SK-N-SH (cell line): ENCODE results near the gene SMIM5. TPM values are rescaled to one million over a fixed set of nuclear protein-coding genes. Genes with fewer than 3 reads are reported as not detected.
A peak's percentile ranks its signal among the peaks of the same experiment; 100 is the strongest.

Experiments
- CTCF ChIA-PET: fragments of 300-600, 350-600 bp; formaldehyde crosslinking; extraction: SDS; loops from one replicate; lab custom pipeline; 2021; lab: Yijun Ruan, JAX
- POLR2A ChIA-PET: fragments of 350-600 bp; sonication (Branson Sonifier 250); formaldehyde crosslinking; extraction: SDS; loops from one replicate; lab custom pipeline; 2020; ENCODE audit warnings: antibody characterized with exemption, inconsistent platforms; lab: Yijun Ruan, JAX
- DNase-seq: peaks from one replicate; pipeline ENCODE4 v3.0.0; 2012
- H2AFZ ChIP-seq: fragments of 200-600 bp; sonication (generic); 2 replicates; pipeline ENCODE4 v1.8.1; 2016; ENCODE audit warnings: antibody characterized with exemption, mild to moderate bottlenecking, low read depth
- H3F3A ChIP-seq: fragments of 200-600 bp; sonication (generic); replicated peaks from 2 replicates; pipeline ENCODE3; 2016; ENCODE audit warnings: antibody characterized with exemption, mild to moderate bottlenecking; ENCODE audit not compliant: insufficient read depth
- H3K27ac ChIP-seq, 2 experiments: fragments of 200-500 bp in 1 of 2; fragments of 200-600 bp in 1 of 2; sonication (Bioruptor generic) in 1 of 2; sonication (generic), shearing (Covaris generic) in 1 of 2; 2 replicates each; pipeline versions ENCODE4 v1.5.1 to v1.6.1; 2014 to 2016; ENCODE audit warnings: low read depth in 2 of 2, inconsistent platforms in 1 of 2, low read length in 1 of 2, mild to moderate bottlenecking in 1 of 2, mixed read lengths in 1 of 2
- H3K27me3 ChIP-seq: fragments of 200-600 bp; sonication (generic), shearing (Covaris generic); 2 replicates; pipeline ENCODE4 v1.6.1; 2016; ENCODE audit warnings: mixed run types; ENCODE audit not compliant: insufficient read depth
- H3K36me3 ChIP-seq, 2 experiments: fragments of 200-500 bp in 1 of 2; fragments of 200-600 bp in 1 of 2; sonication (Bioruptor generic) in 1 of 2; sonication (generic) in 1 of 2; replicated peaks in 1 of 2; 2 replicates each; pipeline versions ENCODE3 to v1.5.1; 2014 to 2016; ENCODE audit warnings: low read length in 1 of 2, mild to moderate bottlenecking in 1 of 2; ENCODE audit not compliant: insufficient read depth in 2 of 2, control insufficient read depth in 1 of 2
- H3K4me1 ChIP-seq, 2 experiments: fragments of 200-500 bp in 1 of 2; fragments of 200-600 bp in 1 of 2; sonication (Bioruptor generic) in 1 of 2; sonication (generic), shearing (Covaris generic) in 1 of 2; 2 replicates each; pipeline versions ENCODE4 v1.5.1 to v1.6.1; 2014 to 2016; ENCODE audit warnings: low read depth in 1 of 2, low read length in 1 of 2, mixed run types in 1 of 2; ENCODE audit not compliant: insufficient read depth in 2 of 2, control insufficient read depth in 1 of 2
- H3K4me2 ChIP-seq: fragments of 200-600 bp; sonication (generic), shearing (Covaris generic); 2 replicates; pipeline ENCODE4 v1.6.1; 2017; ENCODE audit warnings: mixed run types
- H3K4me3 ChIP-seq, 2 experiments: fragments of 200-500 bp in 1 of 2; fragments of 200-600 bp in 1 of 2; sonication (Bioruptor generic) in 1 of 2; sonication (generic), shearing (Covaris generic) in 1 of 2; 2 replicates each; pipeline versions ENCODE4 v1.5.1 to v1.8.1; 2014 to 2016; ENCODE audit warnings: low read depth in 2 of 2, inconsistent platforms in 1 of 2, low read length in 1 of 2, mild to moderate bottlenecking in 1 of 2, mixed read lengths in 1 of 2, moderate library complexity in 1 of 2
- H3K79me2 ChIP-seq: fragments of 200-600 bp; sonication (generic); 2 replicates; pipeline ENCODE4 v1.8.1; 2017; ENCODE audit warnings: mild to moderate bottlenecking; ENCODE audit not compliant: insufficient read depth
- H3K9ac ChIP-seq: fragments of 200-600 bp; sonication (generic); 2 replicates; pipeline ENCODE4 v1.6.1; 2017; ENCODE audit warnings: mixed run types
- H3K9me2 ChIP-seq: fragments of 200-600 bp; sonication (generic); 2 replicates; pipeline ENCODE4 v1.6.1; 2017; ENCODE audit warnings: mixed run types
- H3K9me3 ChIP-seq: fragments of 200-600 bp; sonication (generic); 2 replicates; pipeline ENCODE4 v1.6.1; 2017; ENCODE audit warnings: mixed run types, mild to moderate bottlenecking, moderate library complexity
- H4K20me1 ChIP-seq: fragments of 200-600 bp; sonication (generic); 2 replicates; pipeline ENCODE4 v1.6.1; 2017; ENCODE audit warnings: mild to moderate bottlenecking, mixed run types; ENCODE audit not compliant: insufficient read depth
- ELF1 ChIP-seq: IDR thresholded peaks from 2 replicates; pipeline ENCODE4 v1.4.0; 2012
- EP300 ChIP-seq, 2 experiments: IDR thresholded peaks; 2 replicates each; pipeline versions ENCODE4 v1.4.0 to v1.6.1; 2012; ENCODE audit warnings: borderline replicate concordance in 1 of 2, low read depth in 1 of 2, low read length in 1 of 2
- EZH2phosphoT487 ChIP-seq: fragments of 200-600 bp; sonication (generic); IDR thresholded peaks from 2 replicates; pipeline ENCODE4 v1.6.1; 2017; ENCODE audit warnings: low read depth, mixed run types, mild to moderate bottlenecking, antibody characterized with exemption, moderate library complexity, borderline replicate concordance
- FOSL2 ChIP-seq: IDR thresholded peaks from 2 replicates; pipeline ENCODE4 v1.4.0; 2012; ENCODE audit warnings: low read depth, mild to moderate bottlenecking, moderate library complexity, borderline replicate concordance
- FOXJ3 ChIP-seq: sonication (generic); formaldehyde crosslinking; IDR thresholded peaks from 2 replicates; pipeline ENCODE4 v1.5.1; 2020; ENCODE audit warnings: mild to moderate bottlenecking, missing genetic modification reagents
- FOXM1 ChIP-seq: IDR thresholded peaks from 2 replicates; pipeline ENCODE4 v1.4.0; 2012; ENCODE audit warnings: low read depth, mild to moderate bottlenecking
- GABPA ChIP-seq: IDR thresholded peaks from 2 replicates; pipeline ENCODE4 v1.4.0; 2012; ENCODE audit warnings: low read depth, mild to moderate bottlenecking
- GATA2 ChIP-seq: sonication (generic); formaldehyde crosslinking; IDR thresholded peaks from 2 replicates; pipeline ENCODE4 v1.5.0; 2020; ENCODE audit warnings: mild to moderate bottlenecking, missing genetic modification reagents
- IRF3 ChIP-seq: fragments of 150-350 bp; IDR thresholded peaks from 2 replicates; pipeline ENCODE4 v1.6.1; 2016; ENCODE audit warnings: mild to moderate bottlenecking, low read depth, low read length
- JUND ChIP-seq: IDR thresholded peaks from 2 replicates; pipeline ENCODE4 v1.4.0; 2012
- MAX ChIP-seq: IDR thresholded peaks from 2 replicates; pipeline ENCODE4 v1.4.0; 2012; ENCODE audit warnings: low read depth
- MEF2A ChIP-seq: IDR thresholded peaks from 2 replicates; pipeline ENCODE4 v1.4.0; 2012; ENCODE audit warnings: low read depth, borderline replicate concordance
- MXI1 ChIP-seq: IDR thresholded peaks from 2 replicates; pipeline ENCODE4 v1.6.1; 2012; ENCODE audit warnings: mild to moderate bottlenecking, low read depth, low read length, improper control_type of control experiment
- NFIC ChIP-seq: IDR thresholded peaks from 2 replicates; pipeline ENCODE4 v1.4.0; 2012; ENCODE audit warnings: borderline replicate concordance
- NRF1 ChIP-seq: IDR thresholded peaks from 2 replicates; pipeline ENCODE4 v1.6.1; 2012; ENCODE audit warnings: low read depth, mild to moderate bottlenecking, low read length
- PBX3 ChIP-seq: IDR thresholded peaks from 2 replicates; pipeline ENCODE4; 2012
- POLR2AphosphoS5 ChIP-seq: IDR thresholded peaks from 2 replicates; pipeline ENCODE4 v1.6.1; 2012; ENCODE audit warnings: low read depth, low read length
- RAD21 ChIP-seq: IDR thresholded peaks from 2 replicates; pipeline ENCODE4 v1.6.1; 2012; ENCODE audit warnings: mild to moderate bottlenecking, low read length
- REST ChIP-seq: IDR thresholded peaks from 2 replicates; pipeline ENCODE4 v1.6.1; 2012; ENCODE audit warnings: mild to moderate bottlenecking, low read depth, low read length, moderate library complexity
- RFX5 ChIP-seq: IDR thresholded peaks from 2 replicates; pipeline ENCODE4 v1.6.1; 2012; ENCODE audit warnings: mild to moderate bottlenecking, improper control_type of control experiment, low read length
- SMC3 ChIP-seq: IDR thresholded peaks from 2 replicates; pipeline ENCODE4 v1.6.1; 2012; ENCODE audit warnings: low read depth, low read length, improper control_type of control experiment
- TAF1 ChIP-seq: IDR thresholded peaks from 2 replicates; pipeline ENCODE4 v1.6.1; 2012; ENCODE audit warnings: low read depth, mild to moderate bottlenecking, low read length, moderate library complexity, borderline replicate concordance
- TCF12 ChIP-seq: IDR thresholded peaks from 2 replicates; pipeline ENCODE4 v1.4.0; 2012
- TEAD4 ChIP-seq: IDR thresholded peaks from 2 replicates; pipeline ENCODE4 v1.4.0; 2012; ENCODE audit warnings: mild to moderate bottlenecking, borderline replicate concordance; ENCODE audit not compliant: insufficient read depth
- USF1 ChIP-seq: IDR thresholded peaks from 2 replicates; pipeline ENCODE4 v1.4.0; 2012; ENCODE audit warnings: low read depth, borderline replicate concordance
- USF2 ChIP-seq: fragments of 150-350 bp; IDR thresholded peaks from 2 replicates; pipeline ENCODE4 v1.6.1; 2017; ENCODE audit warnings: antibody characterized with exemption, low read length, low read depth, borderline replicate concordance
- YY1 ChIP-seq: IDR thresholded peaks from 2 replicates; pipeline ENCODE4 v1.4.0; 2012; ENCODE audit warnings: low read depth, mild to moderate bottlenecking
- WGBS: methylation state at CpG from one replicate; pipeline ENCODE4 v1.1.6; 2017; ENCODE audit warnings: low lambda C conversion rate; 5-methylcytosine and 5-hydroxymethylcytosine counted together
- polyA plus RNA-seq, 3 experiments: library from polyadenylated mRNA; depleted of rRNA; stranded (reverse); fragments of >200 nt; gene quantifications; 2 replicates each; pipeline ENCODE4 v1.2.3, GENCODE V29; 2012

SMIM5 gene
- polyA plus RNA-seq, 1 of the 3 experiments (the other 2 are of a cell fraction): 0.02 TPM

GRCh38 chr17:75681289-75681688 lies 48.1 kb downstream of the SMIM5 start:
- H2AFZ ChIP-seq: no peak overlapping the region
- no peak for DNase-seq
- 8% methylated on average over 3 of the region's 3 CpGs for WGBS
- no peaks in the 10 kb centered on the region for H3K27me3 ChIP-seq
- H3K27ac ChIP-seq: peak overlapping the region; percentile 18 to 64; a peak in 3 of 4 replicates
- CTCF ChIA-PET: interaction anchor here (0.9 to 5.1 kb wide), 4 partner anchors 10 to 146 kb away, joined by 3 to 39 read pairs (median 10); partner anchors contain the start of gene SMIM5
- H3K4me3 ChIP-seq: no peak overlapping the region
- POLR2A ChIA-PET: no interaction called here
- H3K9ac ChIP-seq: no peak overlapping the region
- no peaks in the 10 kb centered on the region for H3K9me3 ChIP-seq
- peaks cover 24% of the 10 kb centered on the region in 2 experiments for H3K36me3 ChIP-seq
- H3K4me1 ChIP-seq: peaks cover 6 to 41% of the 10 kb centered on the region in 2 experiments; a peak in 3 of 4 replicates
- H3F3A ChIP-seq: peaks cover 36% of the 10 kb centered on the region
- peaks cover 91% of the 10 kb centered on the region for H3K79me2 ChIP-seq
- peak overlapping the region; percentile 3 for H3K4me2 ChIP-seq
- peaks cover 12% of the 10 kb centered on the region; the same call in 1 of the 2 replicates for H4K20me1 ChIP-seq
- H3K9me2 ChIP-seq: no peaks in the 10 kb centered on the region
- no peak for TF ChIP-seq MEF2A
- no peak for TF ChIP-seq FOXJ3 (CRISPR knock-in tag)
- TF ChIP-seq ELF1: no peak; the same call in 1 of the 2 replicates
- no peak for TF ChIP-seq USF1
- no peak for TF ChIP-seq YY1
- no peak for TF ChIP-seq USF2
- TF ChIP-seq MAX: peak; percentile 32; the same call in 1 of the 2 replicates
- TF ChIP-seq SMC3: no peak
- TF ChIP-seq TAF1: no peak
- no peak; the same call in none of the 2 replicates for TF ChIP-seq NFIC
- no peak for TF ChIP-seq IRF3
- no peak for TF ChIP-seq EZH2phosphoT487
- TF ChIP-seq TCF12: peak; percentile 92
- no peak for TF ChIP-seq RFX5
- peak; percentile 64; the same call in 1 of the 2 replicates for TF ChIP-seq JUND
- TF ChIP-seq POLR2AphosphoS5: peak; percentile 56; the same call in 1 of the 2 replicates
- TF ChIP-seq FOXM1: no peak
- TF ChIP-seq GATA2 (CRISPR knock-in tag): no peak
- TF ChIP-seq GABPA: no peak
- TF ChIP-seq MXI1: no peak
- peak in 1 of 2 experiments; percentile 73; a peak in 2 of 4 replicates for TF ChIP-seq EP300 (IDR thresholded peaks at IDR 0.05; ENCODE audit: borderline replicate concordance in 1 of 2, low read depth in 1 of 2, low read length in 1 of 2)
- peak; percentile 82 for TF ChIP-seq PBX3
- peak; percentile 42; the same call in 1 of the 2 replicates for TF ChIP-seq TEAD4
- TF ChIP-seq REST: peak; percentile 13; the same call in 1 of the 2 replicates
- no peak for TF ChIP-seq NRF1
- TF ChIP-seq FOSL2: peak; percentile 58
- TF ChIP-seq RAD21: no peak
